Neuronal stem cell (in vitro differentiated cells): ENCODE measurements around the gene ARRDC2. TPM values are rescaled to one million over a fixed set of nuclear protein-coding genes. Genes with fewer than 3 reads are reported as not detected.

Source experiments
- DNase-seq: peaks from one replicate; pipeline ENCODE4 v3.0.0-alpha.2; 2013; ENCODE audit warnings: low spot score
- H2AFZ ChIP-seq: one replicate; pipeline ENCODE4 v1.6.1; 2013; ENCODE audit warnings: mild to moderate bottlenecking, low read length, inconsistent platforms
- H2AK5ac ChIP-seq: 2 replicates; pipeline ENCODE4 v1.6.1; 2013; ENCODE audit warnings: low read depth, mild to moderate bottlenecking, inconsistent platforms, low read length, moderate library complexity, mixed read lengths
- H2BK120ac ChIP-seq: 2 replicates; pipeline ENCODE4 v1.6.1; 2013; ENCODE audit warnings: low read depth, mild to moderate bottlenecking, inconsistent platforms, low read length, moderate library complexity, mixed read lengths
- H2BK12ac ChIP-seq: one replicate; pipeline ENCODE4 v1.6.1; 2013; ENCODE audit warnings: low read length, inconsistent platforms
- H2BK15ac ChIP-seq: 2 replicates; pipeline ENCODE4 v1.6.1; 2013; ENCODE audit warnings: mild to moderate bottlenecking, low read length, inconsistent platforms, mixed read lengths
- H2BK5ac ChIP-seq: one replicate; pipeline ENCODE4 v1.6.1; 2013; ENCODE audit warnings: inconsistent platforms, mild to moderate bottlenecking, low read length, moderate library complexity
- H3K14ac ChIP-seq: one replicate; pipeline ENCODE4 v1.6.1; 2013; ENCODE audit warnings: low read length, inconsistent platforms
- H3K18ac ChIP-seq: 2 replicates; pipeline ENCODE4 v1.6.1; 2013; ENCODE audit warnings: low read length, inconsistent platforms
- H3K23ac ChIP-seq: 2 replicates; pipeline ENCODE4 v1.6.1; 2013; ENCODE audit warnings: low read depth, mild to moderate bottlenecking, mixed read lengths, low read length, inconsistent platforms; ENCODE audit not compliant: poor library complexity
- H3K27ac ChIP-seq: replicated peaks from 3 replicates; pipeline ENCODE4 v1.5.1; 2013; ENCODE audit warnings: low read length, inconsistent platforms
- H3K27me3 ChIP-seq, 3 experiments: 2 replicates each; pipeline ENCODE4 v1.6.1; 2013; ENCODE audit warnings: low read length in 3 of 3, mild to moderate bottlenecking in 2 of 3, inconsistent platforms in 1 of 3, low read depth in 1 of 3, mixed read lengths in 1 of 3, moderate library complexity in 1 of 3; ENCODE audit not compliant: control insufficient read depth in 3 of 3, insufficient read depth in 3 of 3
- H3K36me3 ChIP-seq, 2 donors: replicated peaks in 1 of 2; 2 replicates each; pipeline ENCODE4 v1.6.1; 2013; ENCODE audit warnings: low read length in 2 of 2; ENCODE audit not compliant: control insufficient read depth in 2 of 2, insufficient read depth in 2 of 2
- H3K4ac ChIP-seq: 2 replicates; pipeline ENCODE4 v1.6.1; 2013; ENCODE audit warnings: inconsistent platforms, mild to moderate bottlenecking, low read length, moderate library complexity
- H3K4me1 ChIP-seq, 2 donors: 1 replicate in 1 of 2; 2 replicates in 1 of 2; pipeline ENCODE4 v1.6.1; 2013; ENCODE audit warnings: low read length in 2 of 2, low read depth in 1 of 2; ENCODE audit not compliant: control insufficient read depth in 2 of 2, insufficient read depth in 1 of 2
- H3K4me2 ChIP-seq: one replicate; pipeline ENCODE4 v1.6.1; 2013; ENCODE audit warnings: mild to moderate bottlenecking, low read length, inconsistent platforms; ENCODE audit not compliant: insufficient read depth, poor library complexity, severe bottlenecking
- H3K4me3 ChIP-seq, 2 donors: 2 replicates each; pipeline ENCODE4 v1.5.1; 2013; ENCODE audit warnings: low read length in 2 of 2, mild to moderate bottlenecking in 2 of 2, inconsistent platforms in 1 of 2, moderate library complexity in 1 of 2
- H3K79me1 ChIP-seq: one replicate; pipeline ENCODE4 v1.6.1; 2013; ENCODE audit warnings: low read depth, mild to moderate bottlenecking, inconsistent platforms, low read length, moderate library complexity
- H3K9ac ChIP-seq: one replicate; pipeline ENCODE4 v1.6.1; 2013; ENCODE audit warnings: mild to moderate bottlenecking, low read depth, low read length, inconsistent platforms; ENCODE audit not compliant: poor library complexity
- H3K9me3 ChIP-seq, 2 donors: replicated peaks in 1 of 2; 2 replicates each; pipeline versions ENCODE3 to v1.6.1; 2013; ENCODE audit warnings: low read length in 2 of 2, mild to moderate bottlenecking in 2 of 2, inconsistent platforms in 1 of 2, low read depth in 1 of 2, mixed read lengths in 1 of 2, moderate library complexity in 1 of 2; ENCODE audit not compliant: control insufficient read depth in 2 of 2, insufficient read depth in 1 of 2
- H4K8ac ChIP-seq: one replicate; pipeline ENCODE4 v1.6.1; 2013; ENCODE audit warnings: low read depth, mild to moderate bottlenecking, inconsistent platforms, low read length, moderate library complexity
- H4K91ac ChIP-seq: one replicate; pipeline ENCODE4 v1.6.1; 2013; ENCODE audit warnings: low read length, low read depth, mild to moderate bottlenecking, inconsistent platforms; ENCODE audit not compliant: poor library complexity
- WGBS, 2 donors: extraction: QIAGEN DNeasy Blood & Tissue Kit; methylation state at CpG; one replicate each; pipeline ENCODE4 v1.1.7; 2013; ENCODE audit warnings: missing lambda C conversion rate in 2 of 2, mixed read lengths in 1 of 2; ENCODE audit not compliant: insufficient read length in 2 of 2, insufficient replicate concordance in 1 of 2; ENCODE audit errors: extremely low coverage in 2 of 2; 5-methylcytosine and 5-hydroxymethylcytosine counted together
- polyA plus RNA-seq, 2 experiments: library from polyadenylated mRNA; stranded (reverse); fragments of 200-250 nt; gene quantifications; one replicate each; pipeline ENCODE4 v1.2.3, GENCODE V29; 2013

The ARRDC2 gene
- polyA plus RNA-seq (2013, experiment 1 of 2) = 0.81 TPM
- 0.75 TPM for polyA plus RNA-seq (2013, experiment 2 of 2)

DNA sequence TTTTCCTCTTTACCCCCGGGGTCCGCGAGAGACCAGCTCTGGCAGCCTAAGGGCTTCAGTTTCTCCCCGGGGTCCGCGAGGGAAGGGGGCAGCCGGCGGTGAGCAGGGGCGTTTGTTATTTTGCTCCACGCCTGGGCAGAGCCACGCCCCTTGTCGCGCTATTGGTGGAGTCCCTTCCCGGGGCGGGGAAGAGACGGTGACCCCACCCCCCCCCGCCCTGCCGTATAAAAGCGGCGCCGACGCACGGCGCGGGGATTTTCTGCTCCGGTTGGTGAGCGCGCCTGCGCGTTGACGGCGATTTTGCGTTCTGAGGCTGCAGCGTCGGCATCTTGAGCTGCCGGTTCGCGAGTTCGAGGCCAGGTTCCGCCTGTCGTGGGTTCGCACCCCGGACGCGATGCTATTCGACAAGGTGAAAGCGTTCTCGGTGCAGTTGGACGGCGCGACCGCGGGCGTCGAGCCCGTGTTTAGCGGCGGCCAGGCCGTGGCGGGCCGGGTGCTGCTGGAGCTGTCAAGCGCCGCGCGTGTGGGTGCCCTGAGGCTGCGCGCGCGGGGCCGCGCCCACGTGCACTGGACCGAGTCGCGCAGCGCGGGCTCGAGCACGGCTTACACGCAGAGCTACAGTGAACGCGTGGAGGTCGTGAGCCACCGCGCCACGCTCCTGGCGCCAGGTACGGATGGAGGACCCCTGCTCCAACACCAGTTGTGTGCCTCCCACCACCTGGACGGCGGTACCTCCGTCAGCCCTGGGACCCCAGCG is at the start of gene ARRDC2:
Gene ARRDC2 (plus strand): TSS at position 254 of the 757 bp plus-strand sequence. CDS start 141 bp downstream, at position 395.
- DNase-seq = peak; percentile 88
- no CpG with 5 or more reads among the region's 92 CpGs for WGBS, 2 donors
- H2AFZ ChIP-seq = peak within 1 kb of the TSS; percentile 88
- peak within 1 kb of the TSS; percentile 86 for H2BK12ac ChIP-seq
- H3K14ac ChIP-seq = peak within 1 kb of the TSS; percentile 97
- peak within 1 kb of the TSS; percentile 95 for H3K23ac ChIP-seq
- peak within 1 kb of the TSS; percentile 98 for H2AK5ac ChIP-seq
- peaks cover 11 to 12% of the 10 kb centered on the region in 2 donors for H3K4me1 ChIP-seq
- peak within 1 kb of the TSS; percentile 90 for H3K4me2 ChIP-seq
- H3K79me1 ChIP-seq = no peaks in the 10 kb centered on the region
- peak within 1 kb of the TSS; percentile 54 for H2BK15ac ChIP-seq
- H3K27ac ChIP-seq = peak within 1 kb of the TSS; percentile 6
- H4K8ac ChIP-seq = peak within 1 kb of the TSS; percentile 29
- no peaks in the 10 kb centered on the region for H3K9me3 ChIP-seq
- peak within 1 kb of the TSS; percentile 97 for H4K91ac ChIP-seq
- peaks cover 0 to 6% (median 0%) of the 10 kb centered on the region in 3 experiments for H3K27me3 ChIP-seq
- peak within 1 kb of the TSS; percentile 66 for H2BK5ac ChIP-seq
- no peaks in the 10 kb centered on the region for H3K36me3 ChIP-seq
- peak within 1 kb of the TSS; percentile 93 for H3K9ac ChIP-seq
- H3K4ac ChIP-seq = peak within 1 kb of the TSS; percentile 96
- H3K4me3 ChIP-seq = peak within 1 kb of the TSS; percentile 28 to 76
- peak within 1 kb of the TSS; percentile 99 for H3K18ac ChIP-seq
- H2BK120ac ChIP-seq = no peak within 1 kb of the TSS

DNA sequence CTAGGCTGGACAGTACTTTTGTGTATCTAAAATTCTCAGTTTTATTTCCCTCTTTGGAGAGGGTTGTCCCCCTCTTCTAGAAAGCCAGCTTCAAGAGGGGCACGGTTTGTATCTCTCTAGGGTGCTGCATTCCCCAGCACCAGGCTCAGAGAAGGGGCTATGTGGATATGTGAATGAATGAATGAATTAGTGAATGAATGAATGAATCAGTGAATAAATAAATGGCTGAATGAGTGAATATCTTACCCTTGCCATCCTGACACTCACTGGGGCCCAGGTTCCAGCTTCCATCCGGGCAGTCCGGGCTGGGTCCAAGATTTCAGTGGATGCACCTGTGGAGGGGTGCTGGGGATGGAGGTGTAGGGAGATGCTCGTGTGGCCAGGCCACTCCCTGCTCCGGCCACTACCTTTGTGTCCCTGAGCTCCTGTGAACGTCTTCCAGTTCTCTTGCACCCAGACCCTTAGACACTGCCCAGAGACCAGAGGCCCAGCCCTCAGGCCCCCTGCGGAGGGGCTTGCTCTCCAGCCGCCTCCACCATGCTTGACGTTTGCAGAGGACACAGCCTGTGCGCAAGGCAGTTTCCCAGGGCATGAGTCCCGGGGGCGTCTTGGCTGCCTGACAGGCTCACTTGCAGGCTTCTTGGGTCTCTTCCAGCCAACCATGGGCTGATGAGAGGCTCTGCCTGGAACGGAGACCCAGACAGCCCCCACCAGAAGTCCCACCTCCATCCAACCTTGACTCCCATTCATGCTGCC is 43.9 kb upstream of the ARRDC2 start:
- Histone ChIP-seq H4K8ac (no peak overlapping the region), H2BK15ac (peak overlapping the region; percentile 25), H3K4me3 (no peak overlapping the region), H2AK5ac (peak overlapping the region; percentile 16), H2AFZ (no peak overlapping the region), H3K27me3 (peaks cover 0 to 30% (median 11%) of the 10 kb centered on the region in 3 experiments), H3K9ac (no peak overlapping the region), H3K18ac (no peak overlapping the region), H3K36me3 (no peaks in the 10 kb centered on the region), H2BK120ac (no peak overlapping the region), H3K4me2 (no peak overlapping the region), H3K14ac (no peak overlapping the region), H2BK12ac (peak overlapping the region; percentile 24), H3K4ac (no peak overlapping the region), H3K79me1 (no peaks in the 10 kb centered on the region), H2BK5ac (no peak overlapping the region), H3K23ac (no peak overlapping the region), H3K4me1 (peaks cover 13 to 18% of the 10 kb centered on the region in 2 donors), H3K9me3 (no peaks in the 10 kb centered on the region), H3K27ac (no peak overlapping the region), H4K91ac (no peak overlapping the region)
- DNase-seq = no peak
- no CpG with 5 or more reads among the region's 13 CpGs for WGBS, 2 donors

DNA sequence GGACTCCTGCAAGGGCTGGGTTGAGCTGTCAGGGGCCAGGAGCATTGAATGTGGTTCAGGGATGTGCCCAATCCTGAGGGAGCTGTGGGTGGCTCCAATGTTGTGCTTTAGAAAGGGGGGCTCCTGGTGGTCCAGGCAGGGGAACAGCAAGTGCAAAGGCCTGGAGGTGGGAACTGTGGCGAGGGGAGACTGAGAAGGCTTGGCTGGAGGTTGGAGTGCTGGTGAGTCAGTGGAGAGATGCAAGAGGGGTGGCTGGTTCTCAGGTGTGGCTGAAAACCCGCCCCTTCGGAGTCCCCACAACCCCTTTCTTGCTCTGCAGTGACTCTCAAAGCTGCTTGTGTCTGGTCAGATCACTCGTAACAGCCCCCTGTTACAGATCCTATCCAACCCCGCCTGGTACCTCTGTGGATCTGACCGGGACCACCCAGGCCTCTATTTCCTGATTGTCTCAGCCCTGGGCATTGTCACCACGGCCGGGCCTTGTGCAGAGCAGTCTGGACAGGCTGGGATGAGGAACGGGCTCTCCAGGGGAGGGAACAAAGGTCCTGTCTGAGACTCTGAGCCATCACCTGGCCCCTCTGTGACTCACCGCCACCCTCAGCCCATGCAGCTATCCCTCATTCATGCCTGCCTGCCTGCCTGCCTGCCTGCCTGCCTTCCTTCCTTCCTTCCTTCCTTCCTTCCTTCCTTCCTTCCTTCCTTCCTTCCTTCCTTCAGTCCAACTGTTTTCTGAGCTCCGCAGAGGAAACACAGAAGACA is 42.4 kb upstream of the ARRDC2 start:
- Histone ChIP-seq H2BK15ac (peak overlapping the region; percentile 59), H3K4ac (no peak overlapping the region), H3K14ac (no peak overlapping the region), H3K9ac (no peak overlapping the region), H3K4me3 (no peak overlapping the region), H3K4me1 (peaks cover 13 to 18% of the 10 kb centered on the region in 2 donors), H3K23ac (no peak overlapping the region), H2BK12ac (no peak overlapping the region), H3K9me3 (no peaks in the 10 kb centered on the region), H4K91ac (no peak overlapping the region), H3K27me3 (peaks cover 0 to 30% (median 11%) of the 10 kb centered on the region in 3 experiments), H2BK120ac (no peak overlapping the region), H3K79me1 (peaks cover 2% of the 10 kb centered on the region), H2AK5ac (peak overlapping the region; percentile 94), H2BK5ac (peak overlapping the region; percentile 77), H3K18ac (no peak overlapping the region), H2AFZ (peak overlapping the region; percentile 24), H3K27ac (no peak overlapping the region), H3K4me2 (no peak overlapping the region), H4K8ac (no peak overlapping the region), H3K36me3 (no peaks in the 10 kb centered on the region)
- DNase-seq = no peak
- WGBS, 2 donors = no CpG with 5 or more reads among the region's 11 CpGs
